GM21576 (cell line): ENCODE data around the gene TNFRSF25.

Experiments used
- ATAC-seq: cut with Tn5 transposase; IDR thresholded peaks from one replicate; pipeline ENCODE4 v1.9.1; 2021; ENCODE audit warnings: mild to moderate bottlenecking, moderate library complexity; ENCODE audit not compliant: unreplicated experiment

The TNFRSF25 gene

GRCh38 chr1:6488602-6489382, 22.8 kb upstream of the TNFRSF25 start:
- ATAC-seq = no peak

GRCh38 chr1:6487804-6488484, 22.0 kb upstream of the TNFRSF25 start:
- ATAC-seq = no peak

- no peak for ATAC-seq
These were observed 20.5 kb upstream of the TNFRSF25 start for GRCh38 chr1:6486433-6487011.

GRCh38 chr1:6485168-6486101, 19.5 kb upstream of the TNFRSF25 start:
- ATAC-seq = no peak

- ATAC-seq = no peak
These were observed 18.8 kb upstream of the TNFRSF25 start for GRCh38 chr1:6484826-6485167.

GRCh38 chr1:6483761-6484117, 17.8 kb upstream of the TNFRSF25 start:
- ATAC-seq = no peak

GRCh38 chr1:6483017-6483760, 17.2 kb upstream of the TNFRSF25 start:
- no peak for ATAC-seq

GRCh38 chr1:6481820-6482219, 15.8 kb upstream of the TNFRSF25 start:
- no peak for ATAC-seq

- ATAC-seq = no peak
These were observed 11.3 kb upstream of the TNFRSF25 start for GRCh38 chr1:6477039-6477820.

- ATAC-seq = no peak
These were observed 10.5 kb upstream of the TNFRSF25 start for GRCh38 chr1:6476483-6476882.

- no peak for ATAC-seq
These were observed 9.6 kb upstream of the TNFRSF25 start for GRCh38 chr1:6475381-6476133.

GRCh38 chr1:6474815-6475282, 8.9 kb upstream of the TNFRSF25 start:
- ATAC-seq = no peak

GRCh38 chr1:6473974-6474814, 8.2 kb upstream of the TNFRSF25 start:
- no peak for ATAC-seq

- ATAC-seq = no peak
These were observed 7.2 kb upstream of the TNFRSF25 start for GRCh38 chr1:6473156-6473555.

- ATAC-seq = no peak
These were observed 6.4 kb upstream of the TNFRSF25 start for GRCh38 chr1:6472391-6472790.

GRCh38 chr1:6471970-6472368, 6.0 kb upstream of the TNFRSF25 start:
- no peak for ATAC-seq

- ATAC-seq = no peak
These were observed 5.4 kb upstream of the TNFRSF25 start for GRCh38 chr1:6471086-6471969.
